HG03045 (cell line): ENCODE measurements around the gene TMEM271.
"Not testable (repeated sequence)": the region's sequence is repeated elsewhere in the genome, so short reads cannot be mapped to it uniquely, and the experiment has no call there.

ENCODE experiments used
- ATAC-seq: cut with Tn5 transposase; IDR thresholded peaks from one replicate; pipeline ENCODE4 v1.9.1; 2021; ENCODE audit warnings: mild to moderate bottlenecking, moderate library complexity; ENCODE audit not compliant: unreplicated experiment

Gene TMEM271

DNA sequence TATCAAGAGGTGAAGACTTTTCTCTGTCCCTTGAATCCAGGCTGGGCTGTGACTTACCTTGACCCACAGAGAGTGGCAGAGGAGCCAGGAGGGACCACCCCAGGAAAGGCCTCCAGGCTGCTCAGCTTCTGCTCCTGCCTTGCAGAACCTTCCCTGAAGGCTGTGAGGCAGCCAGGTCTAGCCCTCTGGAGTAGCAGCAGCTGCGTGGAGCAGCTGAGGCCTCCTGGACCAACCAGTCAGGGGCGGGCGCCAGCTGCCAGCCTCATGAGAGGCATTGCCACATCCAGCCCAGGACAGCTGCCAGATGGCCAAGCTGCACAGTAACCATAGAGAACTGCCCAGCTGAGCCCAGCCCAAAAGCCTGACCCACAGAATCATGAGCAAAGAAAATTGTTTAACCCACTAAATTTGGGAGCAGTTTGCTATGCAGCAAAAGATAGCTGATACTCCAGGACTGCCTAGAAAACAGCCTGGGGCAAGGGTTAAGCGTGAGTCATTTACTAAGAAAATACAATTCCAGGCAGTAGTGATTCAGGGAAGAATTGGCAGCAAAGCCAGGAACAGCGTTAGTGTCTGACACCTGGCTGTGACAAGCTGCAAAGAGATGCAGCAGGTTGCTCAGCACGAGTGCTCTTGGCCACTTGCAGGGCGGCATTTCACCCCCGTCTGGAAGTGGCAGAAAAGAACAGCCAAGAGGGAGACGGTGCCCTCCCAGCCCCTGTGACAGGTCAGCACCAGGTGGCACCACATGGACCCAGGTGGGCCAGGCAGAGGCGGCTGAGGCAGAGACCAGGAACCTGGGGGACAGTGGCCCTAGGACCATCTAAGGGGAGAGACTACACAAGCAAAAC, 34.5 kb upstream of the TMEM271 start:
- ATAC-seq, result no peak

DNA sequence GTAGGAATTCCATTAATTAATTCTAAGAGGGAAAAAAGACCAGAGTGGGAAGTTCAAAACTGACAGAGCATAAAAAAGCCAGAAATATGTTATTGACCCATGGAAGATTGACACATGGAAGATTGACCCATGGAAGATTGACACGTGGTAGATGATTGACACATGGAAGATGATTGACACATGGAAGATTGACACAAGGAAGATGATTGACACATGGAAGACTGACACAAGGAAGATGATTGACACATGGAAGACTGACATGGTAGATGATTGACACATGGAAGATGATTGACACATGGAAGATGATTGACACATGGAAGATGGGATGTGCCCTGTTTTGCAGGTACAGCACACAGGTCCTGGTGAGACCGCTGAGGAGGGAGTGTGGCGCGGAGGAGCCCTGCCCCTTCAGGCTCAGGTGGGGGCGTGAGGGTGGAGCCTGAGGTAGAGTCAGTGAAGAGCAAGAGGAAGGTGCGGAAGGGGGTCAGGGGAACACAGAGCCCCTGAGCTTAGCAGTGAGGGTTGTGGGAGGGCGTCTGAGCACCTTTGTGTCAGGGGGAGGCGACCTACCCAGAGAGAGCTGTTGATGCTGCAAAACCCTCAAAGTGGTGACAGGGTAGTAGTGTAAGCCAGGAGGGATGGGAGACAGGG, 33.4 kb upstream of the TMEM271 start:
- ATAC-seq, result no peak

DNA sequence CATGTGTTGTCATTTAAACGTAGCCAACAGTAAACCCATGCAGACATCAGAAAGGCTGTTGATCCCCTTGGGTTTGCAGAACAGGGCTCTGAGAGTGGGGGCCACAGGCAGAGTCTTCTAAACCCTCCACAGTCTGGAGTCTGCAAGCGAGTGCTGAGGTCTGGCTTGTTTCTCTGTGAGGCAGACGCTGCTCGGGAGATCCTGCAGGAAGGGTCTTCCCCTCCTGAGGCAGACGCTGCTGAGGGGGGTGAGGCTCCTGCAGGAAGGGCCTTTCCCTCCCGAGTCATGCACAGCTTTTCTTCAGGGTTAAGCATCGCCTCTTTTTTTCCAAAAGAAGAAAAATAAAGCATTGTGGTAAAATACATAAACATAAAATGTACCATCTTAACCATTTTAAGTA, 32.1 kb upstream of the TMEM271 start:
- ATAC-seq, result no peak

DNA sequence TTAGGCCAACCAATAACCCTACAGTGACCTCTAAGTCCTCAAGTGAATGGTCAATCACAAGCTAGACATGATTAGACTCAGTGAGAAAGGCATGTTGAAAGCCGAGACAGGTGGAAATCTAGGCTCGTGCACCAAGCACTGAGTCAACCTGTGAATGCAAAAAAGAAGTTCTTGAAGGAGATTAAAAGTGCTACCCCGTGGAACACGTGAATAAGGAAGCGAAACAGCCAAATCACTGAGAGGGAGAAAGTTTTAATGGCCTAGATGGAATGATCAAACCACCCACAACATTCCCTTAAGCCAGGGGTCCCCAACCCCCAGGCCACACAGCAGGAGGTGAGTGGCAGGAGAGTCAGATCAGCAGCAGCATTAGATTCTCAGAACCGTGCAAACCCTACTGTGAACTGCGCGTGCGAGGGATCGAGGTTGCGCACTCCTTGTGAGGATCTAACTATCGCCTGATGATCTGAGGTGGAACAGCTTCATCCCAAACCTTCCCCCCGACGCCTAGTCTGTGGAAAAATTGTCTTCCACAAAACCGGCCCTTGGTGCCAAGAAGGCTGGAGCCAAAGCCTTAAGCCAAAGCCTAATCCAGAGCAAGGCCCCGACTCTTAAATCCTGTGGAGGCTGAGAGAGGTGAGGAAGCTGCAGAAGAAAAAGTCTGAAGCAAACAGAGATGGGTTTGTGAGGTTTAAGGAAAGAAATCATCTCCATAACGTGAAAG, 29.8 kb upstream of the TMEM271 start:
- ATAC-seq, result no peak

DNA sequence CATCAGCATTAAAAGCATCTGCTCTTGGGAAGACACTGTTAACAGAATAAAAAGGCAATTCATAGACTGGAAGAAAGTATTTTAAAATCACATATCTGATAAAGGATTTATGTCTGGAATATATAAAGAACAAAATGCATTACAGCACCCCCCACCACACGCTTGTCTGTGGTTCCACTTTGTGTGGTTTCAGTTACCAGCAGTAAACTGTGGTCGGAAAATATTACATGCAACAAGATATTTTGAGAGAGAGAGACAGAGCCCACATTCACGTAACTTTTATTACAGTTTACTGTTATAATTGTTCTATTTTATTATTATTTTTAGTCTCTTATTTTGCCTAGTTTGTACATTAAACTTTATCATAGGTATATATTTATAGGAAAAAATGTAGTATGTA, 28.0 kb upstream of the TMEM271 start:
- ATAC-seq, result no peak

DNA sequence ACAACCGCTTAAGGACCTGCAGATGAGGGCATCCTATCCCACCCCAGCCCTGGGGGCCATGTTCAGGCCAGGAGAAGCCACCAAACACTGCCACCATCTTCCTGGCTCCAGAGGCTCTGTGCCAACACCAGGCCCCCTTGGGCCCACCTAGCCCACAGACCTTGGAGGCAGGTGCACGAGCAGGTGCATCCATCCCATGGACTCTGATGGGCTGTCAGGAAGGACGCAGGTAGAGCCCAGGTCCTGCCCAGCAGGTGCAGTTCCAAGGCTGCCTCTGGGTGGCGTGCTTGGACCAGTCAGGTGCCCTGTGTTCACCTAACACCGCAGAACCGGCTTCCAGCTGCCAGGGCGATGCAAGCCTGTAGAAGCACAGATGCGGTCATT, 26.5 kb upstream of the TMEM271 start:
- ATAC-seq, result no peak

DNA sequence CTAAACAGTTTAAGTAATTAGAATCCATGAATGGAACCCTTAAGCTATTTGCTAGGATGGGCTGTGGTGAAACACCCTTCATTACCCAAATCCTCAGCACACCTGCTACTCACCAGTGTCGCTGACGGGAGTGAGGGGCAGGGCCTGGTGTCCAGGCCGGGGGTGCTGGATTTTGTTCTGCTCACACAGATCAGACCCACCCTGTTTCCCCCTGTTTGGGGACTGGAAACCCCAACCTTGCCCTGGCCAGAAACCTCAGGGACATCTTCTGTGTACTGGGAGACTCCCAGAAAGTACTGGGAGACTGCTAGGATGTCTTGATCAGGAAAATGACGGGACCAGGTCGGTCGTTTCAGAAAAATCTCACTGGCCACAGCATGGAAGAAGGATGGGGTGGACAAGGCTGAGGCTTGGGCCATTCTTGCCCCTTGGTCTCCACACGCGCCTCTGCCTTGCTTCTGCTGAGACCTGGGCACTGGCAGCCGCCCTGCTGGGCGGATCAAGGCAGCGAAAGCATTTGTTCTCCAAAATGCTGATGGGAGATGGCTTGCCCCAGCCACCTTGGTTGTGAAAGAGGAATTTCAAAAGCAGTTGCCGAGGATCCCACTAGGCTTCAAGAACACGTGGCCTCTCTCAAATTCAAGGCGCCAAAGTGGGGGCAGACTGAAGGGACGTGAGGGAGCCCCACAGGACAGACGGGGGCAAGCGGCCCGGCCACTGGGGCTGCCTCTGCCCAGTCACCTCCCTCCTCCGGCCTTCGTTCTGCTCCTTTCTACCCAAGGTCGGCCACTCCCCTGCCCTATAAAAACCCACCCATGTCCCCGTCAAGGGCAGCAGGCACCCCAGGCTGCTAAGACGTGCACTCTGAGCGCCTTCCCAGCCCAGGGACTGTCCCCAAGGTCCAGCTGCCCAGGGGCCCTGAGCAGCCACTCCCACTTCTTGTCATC, 25.8 kb upstream of the TMEM271 start:
- ATAC-seq, result no peak

DNA sequence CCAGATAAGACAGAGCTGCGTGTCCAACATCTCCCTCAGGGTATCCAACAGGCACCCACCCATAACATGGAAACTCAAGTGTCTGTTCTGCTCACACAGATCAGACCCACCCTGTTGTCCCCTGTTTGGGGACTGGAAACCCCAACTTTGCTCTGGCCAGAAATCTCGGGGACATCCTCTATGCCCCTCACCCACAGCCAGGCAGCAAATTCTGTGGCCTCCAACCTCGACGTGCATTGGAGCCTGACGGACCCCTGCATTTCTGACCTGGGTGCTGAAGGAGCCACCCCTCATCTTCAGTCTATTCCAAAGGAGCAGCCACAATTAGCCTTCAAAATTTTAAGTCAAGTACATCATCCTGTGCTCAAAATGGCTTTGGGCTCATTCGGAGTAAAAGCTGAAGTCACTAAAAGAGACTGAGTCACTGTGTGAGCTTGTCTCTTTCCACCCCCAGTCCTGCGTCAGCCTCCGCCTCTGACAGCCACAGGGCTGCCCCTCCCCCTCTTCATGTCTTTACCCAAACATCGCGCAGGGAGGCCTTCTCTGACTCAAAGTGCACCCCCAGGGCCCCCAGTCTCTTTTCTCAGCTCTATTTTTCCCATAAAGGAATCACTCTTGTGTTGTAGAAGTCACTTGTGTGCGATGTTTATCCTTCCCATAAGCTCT, 24.9 kb upstream of the TMEM271 start:
- no peak for ATAC-seq

DNA sequence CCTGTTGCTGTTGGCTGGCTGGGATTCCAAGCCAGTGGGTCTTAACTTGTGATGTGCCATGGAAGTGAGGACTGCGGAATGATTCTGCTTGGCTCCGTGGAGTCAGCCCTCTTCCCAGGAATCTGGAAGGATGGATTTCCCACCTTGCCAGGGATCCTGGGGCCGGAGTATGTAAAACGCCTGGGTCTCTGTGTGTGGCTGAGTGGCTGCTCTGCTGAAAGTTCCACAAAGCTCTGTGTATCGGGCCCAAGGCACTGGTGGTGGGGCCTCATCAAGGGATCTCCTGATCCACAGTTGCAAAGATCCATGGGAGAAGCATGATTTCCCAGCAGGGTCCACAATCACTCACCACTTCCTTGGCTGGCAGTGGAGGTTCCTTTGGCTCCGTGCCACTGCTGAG, 24.1 kb upstream of the TMEM271 start:
- no peak for ATAC-seq

DNA sequence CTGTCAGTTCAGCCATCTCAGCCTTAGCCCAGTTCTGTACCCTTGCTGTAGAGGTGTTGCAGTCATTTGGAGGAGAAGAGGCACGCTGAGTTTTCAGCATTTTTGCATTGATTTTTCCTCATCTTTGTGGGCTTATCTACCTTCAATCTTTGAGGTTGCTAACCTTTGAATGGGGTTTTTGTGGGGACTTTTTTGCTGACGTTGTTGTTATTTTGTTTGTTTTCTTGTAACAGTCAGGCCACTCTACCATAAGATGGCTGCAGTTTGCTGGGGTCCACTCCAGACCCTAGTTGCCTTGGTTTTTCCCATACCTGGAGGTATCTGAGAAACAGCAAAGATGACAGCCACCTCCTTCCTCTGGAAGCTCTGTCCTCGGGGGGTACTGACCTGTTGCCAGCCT, 22.8 kb upstream of the TMEM271 start:
- ATAC-seq, result no peak

DNA sequence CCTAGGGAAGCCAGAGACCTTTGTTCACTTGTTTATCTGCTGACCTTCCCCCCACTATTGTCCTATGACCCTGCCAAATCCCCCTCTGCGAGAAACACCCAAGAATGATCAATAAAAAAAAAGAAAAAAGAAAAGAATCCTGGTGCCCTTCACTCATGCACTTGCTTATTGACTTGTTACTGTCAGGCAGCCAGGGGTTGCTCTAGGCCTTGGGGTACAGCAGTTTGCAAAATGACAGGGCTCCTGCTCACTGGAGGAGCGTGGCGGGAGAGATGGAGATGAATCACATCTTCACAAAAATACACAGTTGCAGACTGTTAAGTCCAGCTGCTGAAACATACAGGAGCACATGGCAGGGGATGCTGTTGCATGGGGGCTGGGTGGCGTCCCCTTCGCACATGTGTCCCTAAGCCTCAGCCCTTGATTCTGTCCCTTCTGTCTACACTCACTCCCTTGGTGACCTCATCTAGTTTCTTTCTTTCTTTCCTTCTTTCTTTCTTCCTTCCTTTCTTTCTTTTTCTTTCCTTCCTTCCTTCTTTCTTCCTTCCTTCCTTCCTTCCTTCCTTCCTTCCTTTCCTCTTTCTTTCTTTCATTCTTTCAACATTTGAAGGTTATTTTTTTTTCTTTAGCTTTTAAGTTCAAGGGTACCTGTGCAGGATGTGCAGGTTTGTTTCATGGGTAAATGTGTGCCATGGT, 16.9 kb upstream of the TMEM271 start:
- ATAC-seq, result no peak

DNA sequence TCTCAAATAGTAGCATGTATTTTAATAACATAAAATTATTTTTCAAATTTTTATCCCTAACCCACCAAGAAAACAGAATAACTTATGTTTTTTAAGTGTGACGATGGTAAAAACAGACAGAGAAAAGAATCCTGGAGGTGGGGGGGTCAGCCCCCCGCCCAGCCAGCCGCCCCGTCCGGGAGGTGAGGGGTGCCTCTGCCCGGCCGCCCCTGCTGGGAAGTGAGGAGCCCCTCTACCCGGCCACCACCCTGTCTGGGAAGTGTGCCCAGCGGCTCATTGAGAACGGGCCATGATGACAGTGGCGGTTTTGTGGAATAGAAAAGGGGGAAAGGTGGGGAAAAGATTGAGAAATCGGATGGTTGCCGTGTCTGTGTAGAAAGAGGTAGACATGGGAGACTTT, 16.1 kb upstream of the TMEM271 start:
- not testable (repeated sequence) for ATAC-seq

DNA sequence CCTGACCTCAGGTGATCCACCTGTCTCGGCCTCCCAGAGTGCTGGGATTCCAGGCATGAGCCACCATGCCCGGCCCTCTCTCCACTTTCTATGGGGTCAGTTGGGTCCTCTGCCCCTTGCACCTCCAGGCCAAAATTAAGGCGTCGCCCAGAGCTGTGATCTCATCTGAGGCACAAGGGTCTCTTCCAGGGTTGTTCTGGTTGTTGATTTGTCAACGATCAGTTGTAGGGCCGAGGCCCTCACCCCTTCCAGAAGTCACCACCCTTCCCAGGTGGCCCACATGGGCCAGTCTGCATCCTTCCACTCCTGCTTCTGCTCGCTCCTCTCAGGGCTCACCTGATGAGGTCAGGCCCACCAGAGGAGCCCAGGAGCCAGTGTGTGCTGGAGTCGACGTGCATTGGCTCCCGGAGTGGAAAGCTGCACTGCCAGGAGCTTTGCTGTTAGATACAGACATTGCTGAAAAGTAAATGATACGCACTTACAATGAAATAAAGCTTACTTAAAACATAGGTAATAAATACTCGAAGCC, 14.3 kb upstream of the TMEM271 start:
- no peak for ATAC-seq

DNA sequence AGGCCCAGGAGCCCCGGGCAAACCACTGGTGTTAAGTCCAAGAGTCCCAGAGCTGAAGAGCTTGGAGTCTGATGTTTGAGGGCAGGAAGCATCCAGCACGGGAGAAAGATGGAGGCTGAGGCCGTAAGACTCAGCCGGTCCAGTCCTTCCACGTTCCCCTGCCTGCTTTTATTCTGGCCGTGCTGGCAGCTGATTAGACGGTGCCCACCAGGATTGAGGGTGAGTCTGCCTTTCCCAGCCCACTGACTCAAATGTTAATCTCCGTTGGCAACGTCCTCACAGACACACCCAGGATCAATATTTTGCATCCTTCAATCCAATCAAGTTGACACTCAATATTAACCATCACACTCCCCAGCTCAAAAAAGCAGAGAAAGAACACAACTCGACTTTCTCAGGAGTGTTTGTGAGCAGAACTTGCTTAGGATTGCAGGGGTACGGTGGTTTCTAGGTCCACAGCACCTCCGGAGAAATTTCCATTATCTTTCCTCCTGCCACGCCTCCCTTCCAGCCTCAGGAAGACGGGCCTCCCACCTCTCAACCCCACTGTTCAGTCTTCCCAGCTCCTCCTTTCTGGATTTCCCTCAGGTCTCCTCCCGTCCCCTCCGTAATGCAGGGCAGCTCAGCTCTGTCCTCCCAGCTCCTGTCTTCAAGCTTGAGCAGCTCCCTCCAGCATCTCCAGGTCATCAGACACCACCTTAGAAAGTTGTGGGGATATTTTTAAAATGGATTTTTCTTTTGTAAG, 13.3 kb upstream of the TMEM271 start:
- ATAC-seq, result no peak

DNA sequence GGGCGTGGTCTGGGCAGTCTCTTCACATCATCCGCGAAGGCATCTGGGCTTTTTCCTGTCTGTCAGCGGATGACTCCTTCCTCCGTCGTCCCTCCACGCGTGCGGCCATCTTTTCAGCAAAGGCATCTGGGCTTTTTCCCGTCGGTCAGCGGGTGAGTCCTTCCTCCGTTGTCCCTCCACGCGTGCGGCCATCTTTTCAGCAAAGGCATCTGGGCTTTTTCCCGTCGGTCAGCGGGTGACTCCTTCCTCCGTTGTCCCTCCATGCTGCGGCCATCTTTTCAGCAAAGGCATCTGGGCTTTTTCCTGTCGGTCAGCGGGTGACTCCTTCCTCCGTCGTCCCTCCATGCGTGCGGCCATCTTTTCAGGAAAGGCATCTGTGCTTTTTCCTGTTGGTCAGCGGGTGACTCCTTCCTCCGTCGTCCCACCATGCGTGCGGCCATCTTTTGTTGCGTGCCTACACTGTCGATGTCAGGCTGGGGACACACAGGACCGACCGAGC, 12.3 kb upstream of the TMEM271 start:
- no peak for ATAC-seq

DNA sequence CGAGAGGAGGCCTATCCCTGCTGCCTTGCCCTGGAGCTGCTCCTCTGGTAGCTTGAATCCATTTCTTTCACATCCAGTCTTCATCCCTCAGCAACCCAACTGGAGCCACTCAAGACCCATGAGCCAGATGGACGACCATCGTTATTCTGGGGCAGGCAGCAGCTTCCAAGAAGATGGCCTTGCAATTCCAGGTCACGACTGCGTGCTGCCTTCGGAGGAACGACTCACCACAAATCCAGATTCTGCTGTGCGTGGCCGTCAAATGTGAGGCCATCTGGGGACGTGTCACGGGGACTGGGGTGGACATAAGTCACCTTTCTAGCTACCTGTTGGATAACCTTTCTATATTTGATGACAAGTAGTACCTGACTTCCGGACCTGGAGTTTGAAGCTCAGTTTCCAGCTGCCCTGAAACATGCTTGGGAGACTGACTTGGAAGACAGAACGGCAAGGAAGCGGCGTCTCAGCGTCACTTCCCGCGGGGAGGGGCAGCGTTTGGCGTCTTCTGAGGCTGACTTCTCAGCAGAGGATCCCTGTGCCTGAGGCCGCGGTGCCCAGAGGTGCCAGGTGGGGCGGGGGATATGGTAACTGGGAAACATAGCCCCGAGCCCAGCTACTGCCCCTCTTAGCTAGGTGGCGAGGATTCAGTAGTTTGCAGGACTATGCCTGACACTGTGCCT, 11.7 kb upstream of the TMEM271 start:
- no peak for ATAC-seq

DNA sequence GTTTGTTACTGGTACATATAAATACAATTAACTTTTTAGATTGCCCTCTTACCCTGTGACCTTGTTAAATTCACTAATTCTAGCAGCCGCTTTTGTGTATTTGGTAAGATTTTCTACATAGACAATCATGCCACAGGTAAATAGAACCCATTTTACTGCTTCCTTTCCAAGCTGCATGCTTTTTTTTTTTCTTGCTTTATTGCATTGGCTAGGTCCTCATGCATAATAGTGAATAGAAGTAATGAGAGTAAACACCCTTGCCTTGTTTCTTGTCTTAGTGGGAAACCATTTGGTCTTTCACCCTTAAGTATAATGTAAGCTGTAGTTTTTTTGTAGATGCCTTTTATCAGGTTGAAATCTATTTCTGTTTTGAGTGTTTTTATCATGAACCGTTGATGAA, 7.7 kb upstream of the TMEM271 start:
- ATAC-seq, result no peak

DNA sequence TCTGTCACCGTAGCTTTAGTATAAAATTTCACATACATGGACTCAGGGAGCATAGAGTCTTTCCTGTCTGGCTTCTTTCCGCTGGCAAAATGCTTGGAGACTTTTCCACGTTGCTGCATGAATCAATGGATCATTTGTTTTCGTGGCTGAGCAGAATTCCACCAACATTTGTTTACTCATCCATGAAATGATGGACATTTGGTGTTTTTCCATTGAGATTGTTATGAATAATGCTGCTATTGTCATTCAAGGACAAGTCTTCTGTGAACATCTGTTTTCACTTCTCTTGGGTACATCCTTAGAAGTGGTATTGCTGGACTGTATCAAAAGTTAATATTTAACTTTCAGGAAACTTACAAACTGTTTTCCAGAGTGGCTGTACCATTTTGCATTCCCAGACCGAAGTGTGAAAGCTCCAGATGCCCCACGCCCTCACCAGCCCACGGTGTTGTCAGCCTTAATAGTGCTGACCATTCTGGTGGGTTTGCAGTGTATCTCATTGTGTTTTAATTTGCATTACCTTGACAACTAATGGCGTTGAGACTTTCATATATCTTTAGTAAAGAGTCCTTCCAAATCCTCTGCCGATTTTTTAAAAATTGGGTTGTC, 5.8 kb upstream of the TMEM271 start:
- ATAC-seq, result no peak
